HL-60 (cell line): ENCODE measurements around the gene GALNT3.

Experiments
- DNase-seq, 2 experiments: peaks; one replicate each; pipeline ENCODE4 v3.0.0-alpha.2; 2010 to 2020; ENCODE audit warnings: low read depth in 1 of 2, low spot score in 1 of 2
- H3K27ac ChIP-seq: fragments of 250-450 bp; sonication (Bioruptor Pico); replicated peaks from 2 replicates; pipeline ENCODE4 v1.5.1; 2020; ENCODE audit warnings: mild to moderate bottlenecking, moderate library complexity
- H3K27me3 ChIP-seq: fragments of 250-450 bp; sonication (Bioruptor Pico); 2 replicates; pipeline ENCODE4 v1.5.1; 2021; ENCODE audit warnings: mild to moderate bottlenecking, moderate library complexity; ENCODE audit not compliant: insufficient read depth, poor library complexity, severe bottlenecking
- H3K4me3 ChIP-seq: replicated peaks from 2 replicates; pipeline ENCODE4 v1.5.1; 2011; ENCODE audit warnings: mild to moderate bottlenecking, control low read depth, low read length; ENCODE audit not compliant: insufficient read depth
- CTCF ChIP-seq: IDR thresholded peaks from one replicate; pipeline ENCODE4 v1.5.1; 2011; ENCODE audit warnings: low read length, control low read depth, inconsistent platforms; ENCODE audit not compliant: insufficient read depth
- GABPA ChIP-seq: IDR thresholded peaks from 2 replicates; pipeline ENCODE4 v1.6.1; 2012; ENCODE audit warnings: low read depth
- POLR2AphosphoS5 ChIP-seq: IDR thresholded peaks from 2 replicates; pipeline ENCODE4 v1.6.1; 2012; ENCODE audit warnings: low read depth
- REST ChIP-seq: IDR thresholded peaks from 2 replicates; pipeline ENCODE4 v1.6.1; 2012; ENCODE audit warnings: low read depth; ENCODE audit not compliant: insufficient replicate concordance
- SPI1 ChIP-seq: IDR thresholded peaks from 2 replicates; pipeline ENCODE4 v1.6.1; 2012; ENCODE audit warnings: low read depth, mild to moderate bottlenecking, borderline replicate concordance

GALNT3 gene

GRCh38 chr2:165810418-165810817, 16.4 kb upstream of the GALNT3 start:
- DNase-seq: no peak
- Histone ChIP-seq H3K27ac (no peak overlapping the region), H3K4me3 (no peak overlapping the region), H3K27me3 (no peaks in the 10 kb centered on the region)
- TF ChIP-seq SPI1 (no peak), REST (no peak), CTCF (no peak), POLR2AphosphoS5 (no peak), GABPA (no peak)

DNA sequence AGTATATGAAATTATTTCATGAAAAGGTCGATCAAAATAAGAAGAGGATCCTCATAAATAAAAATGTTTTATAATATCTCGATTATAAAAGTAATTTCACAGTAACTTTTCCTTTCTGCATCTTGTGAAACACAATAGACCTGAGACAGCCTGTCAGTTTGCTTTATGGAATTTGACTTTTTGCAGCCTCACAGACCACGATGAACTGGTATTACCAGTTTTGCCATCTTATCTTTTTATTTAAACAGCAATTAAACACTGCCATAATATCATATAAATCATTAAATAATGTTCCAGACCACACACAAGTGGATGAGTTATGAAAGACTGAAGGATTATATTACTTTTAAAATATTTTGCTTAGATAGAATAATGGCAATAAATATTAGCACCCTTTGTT, 10.7 kb upstream of the GALNT3 start:
- H3K27me3 ChIP-seq: no peaks in the 10 kb centered on the region
- DNase-seq: no peak

More for the DNA sequence above, 10.7 kb upstream of the GALNT3 start:
- H3K27ac ChIP-seq: no peak overlapping the region
- H3K4me3 ChIP-seq: no peak overlapping the region
- TF ChIP-seq GABPA (no peak), SPI1 (no peak), POLR2AphosphoS5 (no peak), REST (no peak), CTCF (no peak)
